SU-DHL-6 (cell line): ENCODE results near the gene S100A4.

ENCODE experiments used
- CTCF ChIP-seq: fragments of 200-600 bp; sonication (generic); IDR thresholded peaks from one replicate; pipeline ENCODE4 v1.5.1; 2017; ENCODE audit warnings: antibody characterized with exemption, mild to moderate bottlenecking, low read length, moderate library complexity; ENCODE audit not compliant: insufficient read depth, poor library complexity, severe bottlenecking
- EZH2phosphoT487 ChIP-seq: fragments of 200-600 bp; sonication (generic), shearing (Covaris generic); conservative IDR thresholded peaks from 2 replicates; pipeline ENCODE4 v1.6.1; 2018; ENCODE audit warnings: mild to moderate bottlenecking, antibody characterized with exemption, low read length, moderate library complexity, mixed read lengths

DNA sequence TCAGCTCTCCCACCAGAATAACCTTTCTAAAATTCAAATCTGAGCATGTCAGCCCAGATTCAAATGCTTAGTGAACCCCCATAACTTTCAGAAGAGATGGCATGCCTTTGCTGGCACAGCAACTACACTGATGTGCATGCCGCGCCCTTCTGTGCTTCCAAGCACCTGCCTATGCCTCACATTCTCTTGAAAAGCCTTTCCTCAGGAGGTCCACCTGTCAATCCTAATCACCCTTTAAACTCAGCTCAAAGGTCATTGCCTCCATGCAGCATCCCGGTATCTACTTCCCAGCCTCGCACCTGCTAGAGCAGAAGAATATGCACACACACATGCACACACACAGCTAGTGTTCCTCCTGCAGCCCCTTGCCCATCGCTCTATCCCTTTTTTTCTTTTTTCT is 25.3 kb upstream of the S100A4 start:
- TF ChIP-seq CTCF (no peak), EZH2phosphoT487 (no peak)
